ENCODE data around the gene PAK6.

GRCh38 chr15:40293905-40294895 lies 55.3 kb downstream of the PAK6 start:
- no peak for TF ChIP-seq TAF1 (IDR thresholded peaks at IDR 0.05; ENCODE audit: borderline replicate concordance, insufficient read depth, low read length)
- no peak for TF ChIP-seq POLR2AphosphoS5 (IDR thresholded peaks at IDR 0.05; ENCODE audit: low read depth, low read length)

Measured in PFSK-1 (cell line).